GM18951 (cell line): ENCODE measurements around the gene NMD3.
"Not testable (repeated sequence)": the region's sequence is repeated elsewhere in the genome, so short reads cannot be mapped to it uniquely, and the experiment has no call there.

Experiments
- POLR2A ChIP-seq: IDR thresholded peaks from 4 replicates; pipeline ENCODE4 v1.6.1; 2011; ENCODE audit warnings: mild to moderate bottlenecking; ENCODE audit not compliant: insufficient read length, insufficient read depth; ENCODE audit errors: extremely low read depth
- in situ Hi-C: fragments of 300-500 bp; cut with MboI; formaldehyde crosslinking; loops from one replicate; pipeline ENCODE4 v1.12.0; 2022; ENCODE audit warnings: low sequenced_read_pairs, mixed read lengths, inconsistent platforms; ENCODE audit not compliant: unreplicated experiment

NMD3 gene

GRCh38 chr3:161273589-161274218 is 52.6 kb downstream of the NMD3 start:
- TF ChIP-seq POLR2A: no peak
- in situ Hi-C loops: loop anchor here (10.0 kb wide), 1 partner anchor 131 kb away; no protein-coding TSS in a partner anchor

GRCh38 chr3:161274691-161275298 is 53.7 kb downstream of the NMD3 start:
- in situ Hi-C loops: loop anchor here (10.0 kb wide), 1 partner anchor 130 kb away; no protein-coding TSS in a partner anchor
- TF ChIP-seq POLR2A: no peak

GRCh38 chr3:161275919-161276318 is 54.8 kb downstream of the NMD3 start:
- no peak for TF ChIP-seq POLR2A
- in situ Hi-C loops: loop anchor here (10.0 kb wide), 1 partner anchor 129 kb away; no protein-coding TSS in a partner anchor

- in situ Hi-C loops: not testable (repeated sequence)
These were observed 61.3 kb downstream of the NMD3 start for GRCh38 chr3:161282387-161282786.

GRCh38 chr3:161284989-161285388 is 63.9 kb downstream of the NMD3 start:
- no peak for TF ChIP-seq POLR2A
- in situ Hi-C loops: no loop called here

GRCh38 chr3:161289174-161289573 is 68.1 kb downstream of the NMD3 start:
- in situ Hi-C loops: no loop called here
- TF ChIP-seq POLR2A: no peak

GRCh38 chr3:161291191-161291901 is 70.2 kb downstream of the NMD3 start:
- in situ Hi-C loops: no loop called here
- TF ChIP-seq POLR2A: no peak

- TF ChIP-seq POLR2A: no peak
- in situ Hi-C loops: no loop called here
These were observed 72.3 kb downstream of the NMD3 start for GRCh38 chr3:161293381-161293780.

- TF ChIP-seq POLR2A: no peak
- in situ Hi-C loops: no loop called here
These were observed 74.2 kb downstream of the NMD3 start for GRCh38 chr3:161295325-161295724.

- in situ Hi-C loops: no loop called here
- TF ChIP-seq POLR2A: no peak
These were observed 75.7 kb downstream of the NMD3 start for GRCh38 chr3:161296814-161297213.
